RPMI8226 (cell line): Measurements from ENCODE around the gene TARBP1.
A peak's percentile ranks its signal among the peaks of the same experiment; 100 is the strongest.
"Not testable (repeated sequence)": the region's sequence is repeated elsewhere in the genome, so short reads cannot be mapped to it uniquely, and the experiment has no call there.

Experiments
- DNase-seq: peaks from one replicate; pipeline ENCODE4 v3.0.0-alpha.2; 2015

The TARBP1 gene

GRCh38 chr1:234478481-234479309, at the start of gene TARBP1:
Gene TARBP1, minus strand, starts transcription at chr1:234479179. Its CDS starts 76 bp downstream, at chr1:234479103.
- DNase-seq = peak; percentile 89

- DNase-seq = peak; percentile 49
Observed at GRCh38 chr1:234528074-234528865, 49.3 kb upstream of the TARBP1 start.

- no peak for DNase-seq
Observed at GRCh38 chr1:234527346-234527745, 48.4 kb upstream of the TARBP1 start.

GRCh38 chr1:234526922-234527321, 47.9 kb upstream of the TARBP1 start:
- DNase-seq = no peak

GRCh38 chr1:234525099-234525799, 46.3 kb upstream of the TARBP1 start:
- DNase-seq = no peak

- no peak for DNase-seq
Observed at GRCh38 chr1:234521836-234522235, 42.9 kb upstream of the TARBP1 start.

- DNase-seq = no peak
Observed at GRCh38 chr1:234520908-234521817, 42.2 kb upstream of the TARBP1 start.

GRCh38 chr1:234519506-234519905, 40.5 kb upstream of the TARBP1 start:
- DNase-seq = no peak

GRCh38 chr1:234518876-234519275, 39.9 kb upstream of the TARBP1 start:
- no peak for DNase-seq

- DNase-seq = not testable (repeated sequence)
Observed at GRCh38 chr1:234518086-234518485, 39.1 kb upstream of the TARBP1 start.

GRCh38 chr1:234517110-234517802, 38.3 kb upstream of the TARBP1 start:
- DNase-seq = no peak

- DNase-seq = no peak
Observed at GRCh38 chr1:234515821-234516241, 36.9 kb upstream of the TARBP1 start.

GRCh38 chr1:234515411-234515810, 36.4 kb upstream of the TARBP1 start:
- no peak for DNase-seq

- no peak for DNase-seq
Observed at GRCh38 chr1:234512451-234512861, 33.5 kb upstream of the TARBP1 start.

GRCh38 chr1:234509457-234510328, 30.7 kb upstream of the TARBP1 start:
- DNase-seq = no peak

- DNase-seq = no peak
Observed at GRCh38 chr1:234507626-234508387, 28.8 kb upstream of the TARBP1 start.

GRCh38 chr1:234507089-234507488, 28.1 kb upstream of the TARBP1 start:
- DNase-seq = no peak

- DNase-seq = no peak
Observed at GRCh38 chr1:234505769-234506102, 26.8 kb upstream of the TARBP1 start.

- no peak for DNase-seq
Observed at GRCh38 chr1:234504969-234505768, 26.2 kb upstream of the TARBP1 start.
